ENCODE data around the gene PCDHGA12. TPM values are rescaled to one million over a fixed set of nuclear protein-coding genes. Genes with fewer than 3 reads are reported as not detected.
"Not testable (repeated sequence)": the region's sequence is repeated elsewhere in the genome, so short reads cannot be mapped to it uniquely, and the experiment has no call there.

PCDHGA12 gene
- total RNA-seq (2014; rRNA removed; shearing (Covaris generic)) (8.6 and 10.9 TPM in 2 replicates), polyA plus RNA-seq (2016; fragmentation: Nextera tagmentation; extraction: Ambion mirVana) (6.7 and 8.5 TPM in 2 replicates)

- Histone ChIP-seq H3K27ac (peak within 1 kb of the TSS; percentile 57), H3K9ac (peak within 1 kb of the TSS; percentile 61), H4K20me1 (ENCODE audit: insufficient read depth) (no peaks in the 10 kb centered on the region)
Observed at GRCh38 chr5:141430332-141431113, at the start of gene PCDHGA12. Gene PCDHGA12, plus strand, starts transcription at chr5:141430507. Its CDS starts 253 bp downstream, at chr5:141430760.

GRCh38 chr5:141382469-141383294 is 47.6 kb upstream of the PCDHGA12 start, which contains the start of gene PCDHGA7:
Gene PCDHGA7, plus strand, starts transcription at chr5:141382742. Its CDS starts 158 bp downstream, at chr5:141382900.
- H3F3A ChIP-seq (ENCODE audit: insufficient read depth), result no peaks in the 10 kb centered on the region
- H3K9me3 ChIP-seq (ENCODE audit: low read depth), result no peaks in the 10 kb centered on the region
- WGBS, 2 experiments (ENCODE audit: low coverage in 1 of 2, low lambda C conversion rate in 2 of 2, missing lambda C conversion rate in 2 of 2), result 34 to 38% methylated on average over 36 to 37 of the region's 37 CpGs
- in situ Hi-C loops (cut with MboI), result no loop called here
- no peaks in the 10 kb centered on the region for H3K4me1 ChIP-seq (ENCODE audit: insufficient read depth)
- H3K4me2 ChIP-seq (ENCODE audit: unreplicated experiment), result no peak within 1 kb of the TSS
- TF ChIP-seq EZH2 (IDR thresholded peaks at IDR 0.05; ENCODE audit: insufficient read depth, poor library complexity, severe bottlenecking) (no peak), EZH2phosphoT487 (IDR thresholded peaks at IDR 0.05; ENCODE audit: insufficient read depth, low read depth) (no peak)
- no peak within 1 kb of the TSS for H3K9ac ChIP-seq
- H4K20me1 ChIP-seq (ENCODE audit: insufficient read depth), result no peaks in the 10 kb centered on the region
- H3K27me3 ChIP-seq (replicated peaks; ENCODE audit: insufficient read depth), result no peaks in the 10 kb centered on the region
- no peak within 1 kb of the TSS; the same call in 1 of the 2 replicates for H2AFZ ChIP-seq
- H3K79me2 ChIP-seq (ENCODE audit: insufficient read depth), result no peaks in the 10 kb centered on the region
- no peaks in the 10 kb centered on the region for H3K36me3 ChIP-seq (ENCODE audit: low read depth)
- no peak for DNase-seq
- H3K4me3 ChIP-seq, result no peak within 1 kb of the TSS; the same call in 1 of the 2 replicates
- no peak within 1 kb of the TSS for H3K27ac ChIP-seq
- no peaks in the 10 kb centered on the region for H3K9me2 ChIP-seq (ENCODE audit: insufficient read depth)

More at GRCh38 chr5:141430332-141431113, at the start of gene PCDHGA12:
- Histone ChIP-seq H3K4me3 (peak within 1 kb of the TSS; percentile 61), H3K9me2 (ENCODE audit: insufficient read depth) (no peaks in the 10 kb centered on the region), H3K36me3 (ENCODE audit: low read depth) (no peaks in the 10 kb centered on the region; the same call in 1 of the 2 replicates), H3K4me2 (ENCODE audit: unreplicated experiment) (peak within 1 kb of the TSS; percentile 17), H3K79me2 (ENCODE audit: insufficient read depth) (peaks cover 42% of the 10 kb centered on the region), H3K9me3 (ENCODE audit: low read depth) (no peaks in the 10 kb centered on the region), H3K27me3 (replicated peaks; ENCODE audit: insufficient read depth) (no peaks in the 10 kb centered on the region), H2AFZ (peak within 1 kb of the TSS; percentile 59), H3K4me1 (ENCODE audit: insufficient read depth) (peaks cover 13% of the 10 kb centered on the region), H3F3A (ENCODE audit: insufficient read depth) (peaks cover 8% of the 10 kb centered on the region)
- peak; percentile 92 for DNase-seq
- TF ChIP-seq EZH2 (IDR thresholded peaks at IDR 0.05; ENCODE audit: insufficient read depth, poor library complexity, severe bottlenecking) (no peak), EZH2phosphoT487 (IDR thresholded peaks at IDR 0.05; ENCODE audit: insufficient read depth, low read depth) (no peak)
- 25 to 28% methylated on average over 33 of the region's 33 CpGs for WGBS, 2 experiments (ENCODE audit: low coverage in 1 of 2, low lambda C conversion rate in 2 of 2, missing lambda C conversion rate in 2 of 2)
- in situ Hi-C loops (cut with MboI), result no loop called here

- H4K20me1 ChIP-seq (ENCODE audit: insufficient read depth), result no peaks in the 10 kb centered on the region
- no peaks in the 10 kb centered on the region for H3K9me3 ChIP-seq (ENCODE audit: low read depth)
- no peaks in the 10 kb centered on the region for H3K27me3 ChIP-seq (replicated peaks; ENCODE audit: insufficient read depth)
- no peak overlapping the region for H2AFZ ChIP-seq
- no peak overlapping the region for H3K4me3 ChIP-seq
- H3K9me2 ChIP-seq (ENCODE audit: insufficient read depth), result no peaks in the 10 kb centered on the region
- no peak for DNase-seq
- no peaks in the 10 kb centered on the region for H3F3A ChIP-seq (ENCODE audit: insufficient read depth)
- no peaks in the 10 kb centered on the region for H3K36me3 ChIP-seq (ENCODE audit: low read depth)
- H3K79me2 ChIP-seq (ENCODE audit: insufficient read depth), result no peaks in the 10 kb centered on the region
- H3K27ac ChIP-seq, result no peak overlapping the region
- in situ Hi-C loops (cut with MboI), result no loop called here
- no peak for TF ChIP-seq EZH2 (IDR thresholded peaks at IDR 0.05; ENCODE audit: insufficient read depth, poor library complexity, severe bottlenecking)
- no peak overlapping the region for H3K9ac ChIP-seq
- H3K4me1 ChIP-seq (ENCODE audit: insufficient read depth), result no peaks in the 10 kb centered on the region
- WGBS, 2 experiments (ENCODE audit: low coverage in 1 of 2, low lambda C conversion rate in 2 of 2, missing lambda C conversion rate in 2 of 2), result 41 to 42% methylated on average over 18 to 21 of the region's 21 CpGs
- H3K4me2 ChIP-seq (ENCODE audit: unreplicated experiment), result no peak overlapping the region
Observed at GRCh38 chr5:141383345-141383744, 47.0 kb upstream of the PCDHGA12 start.

- H3K4me3 ChIP-seq, result no peak overlapping the region
- no peak overlapping the region for H3K9ac ChIP-seq
- H3K27ac ChIP-seq, result no peak overlapping the region
- 36 to 38% methylated on average over 42 to 43 of the region's 43 CpGs for WGBS, 2 experiments (ENCODE audit: low coverage in 1 of 2, low lambda C conversion rate in 2 of 2, missing lambda C conversion rate in 2 of 2)
- no peaks in the 10 kb centered on the region for H3K36me3 ChIP-seq (ENCODE audit: low read depth)
- H3K9me3 ChIP-seq (ENCODE audit: low read depth), result no peaks in the 10 kb centered on the region
- H3K27me3 ChIP-seq (replicated peaks; ENCODE audit: insufficient read depth), result no peaks in the 10 kb centered on the region
- H3K9me2 ChIP-seq (ENCODE audit: insufficient read depth), result no peaks in the 10 kb centered on the region
- no peaks in the 10 kb centered on the region for H4K20me1 ChIP-seq (ENCODE audit: insufficient read depth)
- no peak for DNase-seq
- no peaks in the 10 kb centered on the region for H3K4me1 ChIP-seq (ENCODE audit: insufficient read depth)
- in situ Hi-C loops (cut with MboI), result no loop called here
- H3K79me2 ChIP-seq (ENCODE audit: insufficient read depth), result no peaks in the 10 kb centered on the region
- H3K4me2 ChIP-seq (ENCODE audit: unreplicated experiment), result no peak overlapping the region
- no peak overlapping the region for H2AFZ ChIP-seq
- TF ChIP-seq EZH2 (IDR thresholded peaks at IDR 0.05; ENCODE audit: insufficient read depth, poor library complexity, severe bottlenecking) (no peak), EZH2phosphoT487 (IDR thresholded peaks at IDR 0.05; ENCODE audit: insufficient read depth, low read depth) (no peak)
- H3F3A ChIP-seq (ENCODE audit: insufficient read depth), result no peaks in the 10 kb centered on the region
Observed at GRCh38 chr5:141384471-141385267, 45.6 kb upstream of the PCDHGA12 start.

DNA sequence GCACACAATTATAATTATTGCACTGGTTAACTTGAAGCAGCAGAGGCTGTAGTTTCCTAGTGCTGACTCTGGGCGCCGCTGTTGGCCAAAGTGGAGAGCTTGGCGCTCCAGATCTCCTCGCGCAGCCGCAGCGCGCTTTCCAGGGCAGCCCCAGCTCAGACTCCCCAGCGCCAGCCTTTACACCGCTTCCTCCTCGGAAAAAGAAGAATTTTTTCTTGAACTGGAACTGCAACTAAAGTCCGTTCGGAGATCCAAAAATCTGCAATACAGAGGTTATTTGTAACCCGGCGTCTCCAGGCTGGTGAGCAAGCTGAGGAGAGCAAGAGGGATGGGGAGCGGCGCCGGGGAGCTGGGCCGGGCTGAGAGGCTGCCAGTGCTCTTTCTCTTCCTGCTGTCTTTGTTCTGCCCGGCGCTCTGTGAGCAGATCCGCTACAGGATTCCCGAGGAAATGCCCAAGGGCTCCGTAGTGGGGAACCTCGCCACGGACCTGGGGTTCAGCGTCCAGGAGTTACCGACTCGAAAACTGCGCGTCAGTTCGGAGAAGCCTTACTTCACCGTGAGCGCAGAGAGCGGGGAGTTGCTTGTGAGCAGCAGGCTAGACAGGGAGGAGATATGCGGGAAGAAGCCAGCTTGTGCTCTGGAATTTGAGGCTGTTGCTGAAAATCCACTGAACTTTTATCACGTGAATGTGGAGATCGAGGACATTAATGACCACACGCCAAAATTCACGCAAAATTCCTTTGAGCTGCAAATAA is 42.6 kb upstream of the PCDHGA12 start, which contains the start of gene PCDHGB4:
TSS of gene PCDHGB4 (plus strand) at position 142 of the 755 bp plus-strand sequence. CDS start at position 329, 187 bp downstream.
- peak within 1 kb of the TSS; percentile 62; the same call in 1 of the 2 replicates for H2AFZ ChIP-seq
- H3K36me3 ChIP-seq (ENCODE audit: low read depth); H3K27me3 ChIP-seq (replicated peaks; ENCODE audit: insufficient read depth); H3K27ac ChIP-seq; H3K4me2 ChIP-seq (ENCODE audit: unreplicated experiment); H4K20me1 ChIP-seq (ENCODE audit: insufficient read depth); H3F3A ChIP-seq (ENCODE audit: insufficient read depth); H3K9me3 ChIP-seq (ENCODE audit: low read depth); H3K4me1 ChIP-seq (ENCODE audit: insufficient read depth); H3K79me2 ChIP-seq (ENCODE audit: insufficient read depth); in situ Hi-C loops (cut with MboI); H3K9me2 ChIP-seq (ENCODE audit: insufficient read depth); H3K9ac ChIP-seq: not testable (repeated sequence)
- 13 to 19% methylated on average over 21 to 23 of the region's 40 CpGs for WGBS, 2 experiments (ENCODE audit: low coverage in 1 of 2, low lambda C conversion rate in 2 of 2, missing lambda C conversion rate in 2 of 2)
- DNase-seq, result peak; percentile 61
- peak within 1 kb of the TSS; percentile 66 for H3K4me3 ChIP-seq

All from GM23248 (cell line).